Measurements from ENCODE around the gene TELO2. TPM values are rescaled to one million over a fixed set of nuclear protein-coding genes. Genes with fewer than 3 reads are reported as not detected.

Gene TELO2
- total and polyA plus RNA-seq, 4 donors = 24.4 to 64.2 (median 42.8) TPM

GRCh38 chr16:1526608-1527555, 33.7 kb downstream of the TELO2 start:
- DNase-seq (no peak), ATAC-seq (ENCODE audit: insufficient read depth, low FRiP score) (no peak)
- H3K4me1 ChIP-seq (ENCODE audit: control insufficient read depth in 5 of 5, insufficient read depth in 5 of 5, low read length in 5 of 5) = peaks cover 1 to 24% (median 16%) of the 10 kb centered on the region in 5 donors
- peak overlapping the region in 1 of 2 donors; percentile 9 for H3K27ac ChIP-seq (ENCODE audit: low read depth in 1 of 2, low read length in 1 of 2)
- 72 to 79% methylated on average over 37 to 38 of the region's 38 CpGs for WGBS, 2 donors
- H3K27me3 ChIP-seq (ENCODE audit: control insufficient read depth in 3 of 3, insufficient read depth in 3 of 3, low read length in 2 of 3) = no peaks in the 10 kb centered on the region
- peaks cover 0 to 20% (median 0%) of the 10 kb centered on the region in 4 donors for H3K36me3 ChIP-seq (ENCODE audit: control insufficient read depth in 4 of 4, insufficient read depth in 4 of 4, low read length in 4 of 4)
- H3K4me3 ChIP-seq = no peak overlapping the region
- H3K9me3 ChIP-seq (ENCODE audit: control insufficient read depth in 4 of 4, insufficient read depth in 3 of 4, low read length in 3 of 4) = peaks cover 0 to 2% (median 0%) of the 10 kb centered on the region in 4 donors
- TF ChIP-seq CTCF (IDR thresholded peaks at IDR 0.05; ENCODE audit: control extremely low read depth, extremely low read depth) = no peak
- H3K9ac ChIP-seq (ENCODE audit: insufficient read depth in 1 of 2, low read length in 2 of 2) = no peak overlapping the region

- peak; percentile 48 to 68 (median 53) for DNase-seq
- 64 to 73% methylated on average over 42 of the region's 42 CpGs for WGBS, 2 donors
- TF ChIP-seq CTCF (IDR thresholded peaks at IDR 0.05; ENCODE audit: control extremely low read depth, extremely low read depth) = no peak
- Histone ChIP-seq H3K9me3 (ENCODE audit: control insufficient read depth in 4 of 4, insufficient read depth in 3 of 4, low read length in 3 of 4) (peaks cover 0 to 2% (median 0%) of the 10 kb centered on the region in 4 donors), H3K27me3 (ENCODE audit: control insufficient read depth in 3 of 3, insufficient read depth in 3 of 3, low read length in 2 of 3) (no peaks in the 10 kb centered on the region), H3K27ac (ENCODE audit: low read depth in 1 of 2, low read length in 1 of 2) (peak overlapping the region in 1 of 2 donors; percentile 57), H3K36me3 (ENCODE audit: control insufficient read depth in 4 of 4, insufficient read depth in 4 of 4, low read length in 4 of 4) (peaks cover 0 to 20% (median 0%) of the 10 kb centered on the region in 4 donors), H3K4me1 (ENCODE audit: control insufficient read depth in 5 of 5, insufficient read depth in 5 of 5, low read length in 5 of 5) (peaks cover 5 to 29% (median 24%) of the 10 kb centered on the region in 5 donors), H3K4me3 (no peak overlapping the region), H3K9ac (ENCODE audit: insufficient read depth in 1 of 2, low read length in 2 of 2) (no peak overlapping the region)
- ATAC-seq (ENCODE audit: insufficient read depth, low FRiP score) = no peak
These were observed 35.0 kb downstream of the TELO2 start for GRCh38 chr16:1527836-1528811.

GRCh38 chr16:1528921-1529537, 35.9 kb downstream of the TELO2 start:
- WGBS, 2 donors = 92 to 97% methylated on average over 28 to 29 of the region's 29 CpGs

More at GRCh38 chr16:1528921-1529537, 35.9 kb downstream of the TELO2 start:
- Histone ChIP-seq H3K27me3 (ENCODE audit: control insufficient read depth in 3 of 3, insufficient read depth in 3 of 3, low read length in 2 of 3) (no peaks in the 10 kb centered on the region), H3K4me3 (no peak overlapping the region), H3K4me1 (ENCODE audit: control insufficient read depth in 5 of 5, insufficient read depth in 5 of 5, low read length in 5 of 5) (peaks cover 5 to 36% (median 24%) of the 10 kb centered on the region in 5 donors), H3K9me3 (ENCODE audit: control insufficient read depth in 4 of 4, insufficient read depth in 3 of 4, low read length in 3 of 4) (peaks cover 0 to 2% (median 0%) of the 10 kb centered on the region in 4 donors), H3K9ac (ENCODE audit: insufficient read depth in 1 of 2, low read length in 2 of 2) (no peak overlapping the region), H3K36me3 (ENCODE audit: control insufficient read depth in 4 of 4, insufficient read depth in 4 of 4, low read length in 4 of 4) (peaks cover 0 to 12% (median 0%) of the 10 kb centered on the region in 4 donors), H3K27ac (ENCODE audit: low read depth in 1 of 2, low read length in 1 of 2) (peak overlapping the region in 1 of 2 donors; percentile 47)
- ATAC-seq (ENCODE audit: insufficient read depth, low FRiP score) (no peak), DNase-seq (no peak)
- no peak for TF ChIP-seq CTCF (IDR thresholded peaks at IDR 0.05; ENCODE audit: control extremely low read depth, extremely low read depth)

Data from lung (tissue), 12 donors.